GM12873 (cell line): ENCODE data around the gene SIGLEC12.

ENCODE experiments used
- TF ChIP-seq, protein P1 (sequence below): IDR thresholded peaks from 2 replicates; pipeline ENCODE4 v1.5.1; 2012; ENCODE audit warnings: low read depth, mild to moderate bottlenecking, moderate library complexity, low read length, control low read depth; ENCODE audit not compliant: insufficient read depth; ENCODE audit errors: missing control alignments

The SIGLEC12 gene

DNA sequence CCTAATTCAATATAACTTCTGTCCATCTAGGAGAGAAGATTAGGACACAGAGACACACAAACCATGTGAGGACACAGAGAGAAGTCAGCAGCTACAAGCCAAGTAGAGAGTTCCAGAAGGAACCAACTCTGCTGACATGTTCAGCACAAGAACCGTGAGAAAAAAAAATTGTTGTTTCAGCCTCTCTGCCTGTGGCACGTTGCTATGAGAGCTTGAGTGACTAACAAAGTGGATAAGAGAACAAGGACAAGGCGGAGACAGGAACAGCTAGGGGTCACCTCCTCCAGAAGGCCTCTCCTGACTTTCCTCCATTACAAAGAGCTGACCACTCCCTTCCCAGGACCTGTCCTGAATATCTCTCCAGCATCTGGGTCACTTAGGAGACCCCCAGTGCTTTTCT is 5.6 kb upstream of the SIGLEC12 start:
- TF ChIP-seq, protein P1, sequence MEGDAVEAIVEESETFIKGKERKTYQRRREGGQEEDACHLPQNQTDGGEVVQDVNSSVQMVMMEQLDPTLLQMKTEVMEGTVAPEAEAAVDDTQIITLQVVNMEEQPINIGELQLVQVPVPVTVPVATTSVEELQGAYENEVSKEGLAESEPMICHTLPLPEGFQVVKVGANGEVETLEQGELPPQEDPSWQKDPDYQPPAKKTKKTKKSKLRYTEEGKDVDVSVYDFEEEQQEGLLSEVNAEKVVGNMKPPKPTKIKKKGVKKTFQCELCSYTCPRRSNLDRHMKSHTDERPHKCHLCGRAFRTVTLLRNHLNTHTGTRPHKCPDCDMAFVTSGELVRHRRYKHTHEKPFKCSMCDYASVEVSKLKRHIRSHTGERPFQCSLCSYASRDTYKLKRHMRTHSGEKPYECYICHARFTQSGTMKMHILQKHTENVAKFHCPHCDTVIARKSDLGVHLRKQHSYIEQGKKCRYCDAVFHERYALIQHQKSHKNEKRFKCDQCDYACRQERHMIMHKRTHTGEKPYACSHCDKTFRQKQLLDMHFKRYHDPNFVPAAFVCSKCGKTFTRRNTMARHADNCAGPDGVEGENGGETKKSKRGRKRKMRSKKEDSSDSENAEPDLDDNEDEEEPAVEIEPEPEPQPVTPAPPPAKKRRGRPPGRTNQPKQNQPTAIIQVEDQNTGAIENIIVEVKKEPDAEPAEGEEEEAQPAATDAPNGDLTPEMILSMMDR, result no peak

DNA sequence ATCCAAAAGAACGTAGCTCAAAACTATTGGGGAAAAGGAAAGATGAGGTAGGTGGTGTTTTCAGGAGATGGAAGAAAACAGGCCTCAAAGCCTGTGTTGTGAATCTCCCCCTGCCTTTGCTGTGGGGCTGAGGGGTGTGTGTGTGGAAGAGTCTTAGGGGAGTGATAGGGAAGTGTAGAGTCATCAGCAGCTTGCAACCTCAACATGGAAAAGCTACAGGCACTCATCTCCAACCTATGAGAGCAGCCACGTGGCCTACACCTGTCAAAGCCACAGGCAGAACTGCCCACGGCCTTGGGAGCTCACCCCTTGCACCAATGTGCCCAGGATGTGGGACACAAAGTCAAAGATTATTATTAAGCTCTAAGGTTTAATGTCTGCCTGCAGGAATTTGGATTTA is 4.3 kb upstream of the SIGLEC12 start:
- TF ChIP-seq, protein P1, result no peak

DNA sequence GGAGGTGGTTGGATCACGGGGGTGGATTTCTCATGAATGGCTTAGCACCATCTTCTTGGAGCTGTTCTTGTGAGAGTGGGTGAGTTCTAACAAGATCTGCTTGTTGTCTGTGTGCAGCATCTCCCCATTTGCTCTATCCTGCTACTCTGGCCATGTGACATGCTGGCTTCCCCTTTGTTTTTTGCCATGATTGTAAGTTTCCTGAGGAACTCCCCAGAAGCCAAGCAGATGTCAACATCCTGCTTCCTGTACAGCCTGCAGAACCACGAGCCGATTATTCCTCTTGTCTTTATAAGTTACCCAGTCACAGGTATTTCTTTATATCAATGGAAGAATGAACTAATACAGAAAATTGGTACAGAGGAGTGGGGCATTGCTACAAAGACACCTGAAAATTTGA is 2.3 kb upstream of the SIGLEC12 start:
- TF ChIP-seq, protein P1, result no peak

DNA sequence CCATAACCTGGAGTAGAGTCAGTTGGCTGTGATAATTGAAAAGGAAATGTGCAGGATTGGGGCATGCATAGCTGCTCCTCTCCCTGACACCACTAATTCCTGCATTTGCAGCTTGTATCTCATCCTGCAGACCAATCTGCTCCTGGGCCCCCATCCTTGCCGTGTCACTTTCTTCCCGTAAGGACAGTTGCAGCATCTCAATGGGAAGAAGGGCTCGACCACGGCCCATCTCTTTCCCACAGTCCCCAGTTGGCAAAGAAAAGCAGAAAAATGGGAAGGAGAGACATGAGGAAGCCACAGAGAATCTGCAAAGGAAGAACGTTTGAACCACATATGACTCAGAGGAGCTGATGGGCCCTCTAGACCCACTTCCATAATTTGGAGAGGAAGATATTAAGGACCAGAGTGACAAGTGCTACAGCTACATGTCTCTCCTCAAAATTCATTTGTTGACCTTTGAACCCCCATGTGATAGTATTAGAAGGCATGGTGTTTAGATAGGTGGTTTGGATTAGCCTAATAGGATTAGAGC is 1.8 kb upstream of the SIGLEC12 start:
- TF ChIP-seq, protein P1, result no peak

DNA sequence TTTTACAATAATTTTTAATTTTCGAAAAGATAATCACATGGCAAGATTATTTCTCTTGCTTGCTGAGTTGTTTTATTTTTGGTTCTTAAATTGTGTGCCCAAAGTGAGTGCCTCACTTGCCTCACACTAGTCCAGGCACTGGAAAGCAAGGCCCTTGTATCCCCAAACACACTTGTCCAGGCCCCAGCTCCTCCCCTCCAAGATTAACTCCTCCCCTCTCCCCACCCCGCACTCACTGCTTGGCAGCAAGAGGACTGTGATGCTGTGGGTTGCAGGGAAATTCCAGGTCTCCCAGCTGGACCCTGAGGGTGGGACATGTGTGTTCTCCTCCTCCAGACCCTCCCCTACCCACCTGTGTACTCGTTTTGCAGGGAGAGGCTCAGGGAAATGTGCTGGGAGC is 3.9 kb downstream of the SIGLEC12 start:
- TF ChIP-seq, protein P1, result no peak

DNA sequence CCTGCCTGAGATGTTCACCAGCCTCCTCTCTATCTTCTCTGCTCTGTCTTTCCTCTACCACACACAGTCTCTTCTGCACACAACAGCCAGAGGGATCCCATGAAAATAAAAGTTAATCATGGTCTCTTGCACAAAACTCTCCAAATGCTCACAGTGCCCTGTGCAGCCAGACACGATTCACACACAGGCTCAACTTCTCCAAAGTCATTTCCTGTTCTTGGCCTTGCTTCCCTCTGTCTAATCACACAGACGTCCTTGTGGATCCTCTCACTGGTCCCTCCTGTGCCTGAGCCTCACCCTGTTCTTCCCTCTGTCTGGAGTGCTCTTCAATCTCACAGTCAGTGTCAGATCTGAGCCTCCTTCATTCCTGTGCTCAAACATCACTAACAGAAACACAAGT is 7.8 kb downstream of the SIGLEC12 start:
- TF ChIP-seq, protein P1, result no peak

DNA sequence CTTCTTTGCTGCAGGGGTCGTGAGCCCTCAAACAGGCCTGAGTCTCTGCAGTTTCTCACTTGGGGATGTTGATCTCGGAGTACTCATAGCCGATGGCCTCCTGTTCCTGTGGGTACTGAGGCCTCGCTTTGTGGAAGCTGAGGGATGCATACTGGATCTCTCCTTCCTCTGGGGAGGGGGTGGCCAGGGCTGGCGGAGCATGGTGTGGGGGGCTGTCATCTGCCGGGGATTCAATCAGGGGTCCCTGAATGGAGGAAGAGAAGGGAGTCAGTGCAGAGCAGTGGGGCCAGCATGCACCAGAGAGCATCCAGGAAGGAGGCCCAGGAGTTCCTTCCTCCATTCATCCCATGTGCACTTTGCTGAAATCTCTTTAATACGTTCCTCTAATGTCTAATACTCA is 10.0 kb downstream of the SIGLEC12 start:
- TF ChIP-seq, protein P1, result no peak
